Tibial nerve (tissue), 4 donors: Measurements from ENCODE around the gene GLG1.

Experiments used
- EP300 ChIP-seq, 2 donors: sonication (generic); formaldehyde crosslinking; IDR thresholded peaks; one replicate each; pipeline ENCODE4 v1.6.1; 2017; ENCODE audit warnings: antibody characterized with exemption in 2 of 2, mild to moderate bottlenecking in 1 of 2
- POLR2A ChIP-seq, 2 donors: fragments of 450-650 bp; IDR thresholded peaks; one replicate each; pipeline ENCODE4 v1.6.1; 2017; ENCODE audit warnings: antibody characterized with exemption in 2 of 2, mild to moderate bottlenecking in 2 of 2, moderate library complexity in 2 of 2
- TF ChIP-seq, protein P1 (sequence below), 5 experiments: fragments of 200-600 bp in 3 of 5; fragments of 450-650 bp in 2 of 5; sonication (generic) in 3 of 5; IDR thresholded peaks; one replicate each; pipeline ENCODE4 v1.5.1; 2016 to 2019; ENCODE audit warnings: antibody characterized with exemption in 5 of 5, mild to moderate bottlenecking in 3 of 5, moderate library complexity in 2 of 5

GRCh38 chr16:74485916-74486315 lies 121.0 kb downstream of the GLG1 start:
- TF ChIP-seq POLR2A (IDR thresholded peaks at IDR 0.05) = no peak
- TF ChIP-seq, protein P1, sequence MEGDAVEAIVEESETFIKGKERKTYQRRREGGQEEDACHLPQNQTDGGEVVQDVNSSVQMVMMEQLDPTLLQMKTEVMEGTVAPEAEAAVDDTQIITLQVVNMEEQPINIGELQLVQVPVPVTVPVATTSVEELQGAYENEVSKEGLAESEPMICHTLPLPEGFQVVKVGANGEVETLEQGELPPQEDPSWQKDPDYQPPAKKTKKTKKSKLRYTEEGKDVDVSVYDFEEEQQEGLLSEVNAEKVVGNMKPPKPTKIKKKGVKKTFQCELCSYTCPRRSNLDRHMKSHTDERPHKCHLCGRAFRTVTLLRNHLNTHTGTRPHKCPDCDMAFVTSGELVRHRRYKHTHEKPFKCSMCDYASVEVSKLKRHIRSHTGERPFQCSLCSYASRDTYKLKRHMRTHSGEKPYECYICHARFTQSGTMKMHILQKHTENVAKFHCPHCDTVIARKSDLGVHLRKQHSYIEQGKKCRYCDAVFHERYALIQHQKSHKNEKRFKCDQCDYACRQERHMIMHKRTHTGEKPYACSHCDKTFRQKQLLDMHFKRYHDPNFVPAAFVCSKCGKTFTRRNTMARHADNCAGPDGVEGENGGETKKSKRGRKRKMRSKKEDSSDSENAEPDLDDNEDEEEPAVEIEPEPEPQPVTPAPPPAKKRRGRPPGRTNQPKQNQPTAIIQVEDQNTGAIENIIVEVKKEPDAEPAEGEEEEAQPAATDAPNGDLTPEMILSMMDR (IDR thresholded peaks at IDR 0.05) = no peak
- no peak for TF ChIP-seq EP300 (IDR thresholded peaks at IDR 0.05)
